ENCODE data around the gene JPH4. TPM values are rescaled to one million over a fixed set of nuclear protein-coding genes. Genes with fewer than 3 reads are reported as not detected.

Gene JPH4
- total RNA-seq, 1 experiment from 2014 or later = 50.1 TPM

DNA sequence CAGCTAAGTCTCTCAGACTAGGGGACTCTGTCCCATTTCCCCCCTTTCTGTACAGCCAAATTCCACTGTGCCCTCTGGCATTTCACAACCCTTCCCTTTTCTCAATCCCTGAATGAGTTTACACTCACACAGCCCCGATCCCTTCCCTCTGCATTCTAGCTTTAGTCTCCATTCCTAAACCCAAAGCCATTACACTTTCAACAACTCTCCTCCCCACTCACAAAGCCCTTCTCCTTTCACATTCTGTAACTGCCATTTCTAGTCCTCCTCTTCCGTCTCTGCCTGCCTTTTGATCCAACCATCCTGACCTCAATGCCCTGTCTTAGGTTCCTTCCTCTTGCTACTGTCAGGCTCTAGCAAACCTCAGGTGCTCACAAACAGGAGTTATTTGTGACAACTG is 30.7 kb downstream of the JPH4 start:
- Mint-ChIP-seq H3K27ac (no peak overlapping the region), H3K4me3 (no peak overlapping the region), H3K27me3 (ENCODE audit: low read depth) (no peaks in the 10 kb centered on the region), H3K36me3 (peaks cover 6% of the 10 kb centered on the region), H3K4me1 (no peaks in the 10 kb centered on the region; the same call in 1 of the 2 replicates), H3K9me3 (no peaks in the 10 kb centered on the region)
- CTCF ChIA-PET = interaction anchor here (0.9 to 3.9 kb wide), 6 partner anchors 10 to 70 kb away, joined by 4 to 30 read pairs (median 10); no protein-coding TSS in a partner anchor
- POLR2A ChIA-PET = interaction anchor here (0.6 to 7.8 kb wide), 6 partner anchors 10 to 302 kb away, joined by 3 to 100 read pairs (median 8); no protein-coding TSS in a partner anchor
- DNase-seq (ENCODE audit: low spot score) (no peak), ATAC-seq (no peak)
- TF ChIP-seq, protein P1, sequence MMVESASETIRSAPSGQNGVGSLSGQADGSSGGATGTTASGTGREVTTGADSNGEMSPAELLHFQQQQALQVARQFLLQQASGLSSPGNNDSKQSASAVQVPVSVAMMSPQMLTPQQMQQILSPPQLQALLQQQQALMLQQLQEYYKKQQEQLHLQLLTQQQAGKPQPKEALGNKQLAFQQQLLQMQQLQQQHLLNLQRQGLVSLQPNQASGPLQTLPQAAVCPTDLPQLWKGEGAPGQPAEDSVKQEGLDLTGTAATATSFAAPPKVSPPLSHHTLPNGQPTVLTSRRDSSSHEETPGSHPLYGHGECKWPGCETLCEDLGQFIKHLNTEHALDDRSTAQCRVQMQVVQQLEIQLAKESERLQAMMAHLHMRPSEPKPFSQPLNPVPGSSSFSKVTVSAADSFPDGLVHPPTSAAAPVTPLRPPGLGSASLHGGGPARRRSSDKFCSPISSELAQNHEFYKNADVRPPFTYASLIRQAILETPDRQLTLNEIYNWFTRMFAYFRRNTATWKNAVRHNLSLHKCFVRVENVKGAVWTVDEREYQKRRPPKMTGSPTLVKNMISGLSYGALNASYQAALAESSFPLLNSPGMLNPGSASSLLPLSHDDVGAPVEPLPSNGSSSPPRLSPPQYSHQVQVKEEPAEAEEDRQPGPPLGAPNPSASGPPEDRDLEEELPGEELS (CRISPR knock-in tag; IDR thresholded peaks at IDR 0.05) = no peak
- TF ChIP-seq, protein P2, sequence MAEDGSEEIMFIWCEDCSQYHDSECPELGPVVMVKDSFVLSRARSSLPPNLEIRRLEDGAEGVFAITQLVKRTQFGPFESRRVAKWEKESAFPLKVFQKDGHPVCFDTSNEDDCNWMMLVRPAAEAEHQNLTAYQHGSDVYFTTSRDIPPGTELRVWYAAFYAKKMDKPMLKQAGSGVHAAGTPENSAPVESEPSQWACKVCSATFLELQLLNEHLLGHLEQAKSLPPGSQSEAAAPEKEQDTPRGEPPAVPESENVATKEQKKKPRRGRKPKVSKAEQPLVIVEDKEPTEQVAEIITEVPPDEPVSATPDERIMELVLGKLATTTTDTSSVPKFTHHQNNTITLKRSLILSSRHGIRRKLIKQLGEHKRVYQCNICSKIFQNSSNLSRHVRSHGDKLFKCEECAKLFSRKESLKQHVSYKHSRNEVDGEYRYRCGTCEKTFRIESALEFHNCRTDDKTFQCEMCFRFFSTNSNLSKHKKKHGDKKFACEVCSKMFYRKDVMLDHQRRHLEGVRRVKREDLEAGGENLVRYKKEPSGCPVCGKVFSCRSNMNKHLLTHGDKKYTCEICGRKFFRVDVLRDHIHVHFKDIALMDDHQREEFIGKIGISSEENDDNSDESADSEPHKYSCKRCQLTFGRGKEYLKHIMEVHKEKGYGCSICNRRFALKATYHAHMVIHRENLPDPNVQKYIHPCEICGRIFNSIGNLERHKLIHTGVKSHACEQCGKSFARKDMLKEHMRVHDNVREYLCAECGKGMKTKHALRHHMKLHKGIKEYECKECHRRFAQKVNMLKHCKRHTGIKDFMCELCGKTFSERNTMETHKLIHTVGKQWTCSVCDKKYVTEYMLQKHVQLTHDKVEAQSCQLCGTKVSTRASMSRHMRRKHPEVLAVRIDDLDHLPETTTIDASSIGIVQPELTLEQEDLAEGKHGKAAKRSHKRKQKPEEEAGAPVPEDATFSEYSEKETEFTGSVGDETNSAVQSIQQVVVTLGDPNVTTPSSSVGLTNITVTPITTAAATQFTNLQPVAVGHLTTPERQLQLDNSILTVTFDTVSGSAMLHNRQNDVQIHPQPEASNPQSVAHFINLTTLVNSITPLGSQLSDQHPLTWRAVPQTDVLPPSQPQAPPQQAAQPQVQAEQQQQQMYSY (CRISPR knock-in tag; IDR thresholded peaks at IDR 0.05) = 0 out of 2 replicates have a peak, but pooled peaks have one; percentile 13

DNA sequence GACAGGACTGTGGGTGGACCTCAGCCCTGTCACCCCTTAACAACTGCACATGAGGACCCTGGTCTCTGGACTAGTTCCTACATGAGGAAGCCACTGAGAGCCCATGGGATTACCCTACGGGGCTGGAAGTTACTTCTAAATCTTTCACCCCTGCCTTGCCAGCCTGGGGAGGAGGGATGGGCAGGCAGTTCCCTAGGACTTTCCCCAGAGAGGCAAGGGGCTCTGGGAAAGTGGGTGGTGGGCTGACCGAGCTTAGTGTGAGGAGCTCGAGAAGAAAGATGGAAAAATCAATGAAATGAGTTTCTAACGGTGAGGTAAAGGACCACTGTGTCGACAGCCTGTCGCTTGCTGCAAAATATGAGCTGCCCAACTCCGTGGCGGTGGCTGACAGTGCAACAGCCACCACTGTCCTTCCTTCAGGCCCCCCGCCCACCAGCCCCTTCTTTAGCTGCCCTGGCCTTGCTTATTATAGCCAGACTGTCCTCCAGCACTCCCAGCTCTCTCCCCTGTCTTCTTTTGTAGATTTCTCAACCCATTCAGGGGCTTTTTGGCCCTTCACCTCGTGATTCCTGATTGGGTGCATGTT is 32.0 kb downstream of the JPH4 start:
- no peak overlapping the region; the same call in none of the 2 replicates for H3K27ac Mint-ChIP-seq
- POLR2A ChIA-PET = interaction anchor here (0.6 to 7.8 kb wide), 5 partner anchors 9 to 948 kb away, joined by 3 to 100 read pairs (median 5); partner anchors contain the start of genes ABHD4 and THTPA
- CTCF ChIA-PET = interaction anchor here (0.9 to 3.1 kb wide), 7 partner anchors 8 to 65 kb away, joined by 3 to 23 read pairs (median 5); no protein-coding TSS in a partner anchor
- H3K27me3 Mint-ChIP-seq (ENCODE audit: low read depth) = no peaks in the 10 kb centered on the region
- H3K4me3 Mint-ChIP-seq = no peak overlapping the region
- peaks cover 9% of the 10 kb centered on the region for H3K4me1 Mint-ChIP-seq
- no peaks in the 10 kb centered on the region for H3K9me3 Mint-ChIP-seq
- DNase-seq (ENCODE audit: low spot score) = no peak
- H3K36me3 Mint-ChIP-seq = peaks cover 12% of the 10 kb centered on the region
- TF ChIP-seq ETV6 (CRISPR knock-in tag; IDR thresholded peaks at IDR 0.05) (no peak), ZNF423 (CRISPR knock-in tag; IDR thresholded peaks at IDR 0.05) (no peak), JAZF1 (CRISPR knock-in tag; IDR thresholded peaks at IDR 0.05) (no peak), ATF1 (CRISPR knock-in tag; IDR thresholded peaks at IDR 0.05) (no peak), OVOL2 (CRISPR knock-in tag; IDR thresholded peaks at IDR 0.05; ENCODE audit: borderline replicate concordance) (no peak), CREB1 (CRISPR knock-in tag; IDR thresholded peaks at IDR 0.05) (no peak)
- TF ChIP-seq, protein P3, sequence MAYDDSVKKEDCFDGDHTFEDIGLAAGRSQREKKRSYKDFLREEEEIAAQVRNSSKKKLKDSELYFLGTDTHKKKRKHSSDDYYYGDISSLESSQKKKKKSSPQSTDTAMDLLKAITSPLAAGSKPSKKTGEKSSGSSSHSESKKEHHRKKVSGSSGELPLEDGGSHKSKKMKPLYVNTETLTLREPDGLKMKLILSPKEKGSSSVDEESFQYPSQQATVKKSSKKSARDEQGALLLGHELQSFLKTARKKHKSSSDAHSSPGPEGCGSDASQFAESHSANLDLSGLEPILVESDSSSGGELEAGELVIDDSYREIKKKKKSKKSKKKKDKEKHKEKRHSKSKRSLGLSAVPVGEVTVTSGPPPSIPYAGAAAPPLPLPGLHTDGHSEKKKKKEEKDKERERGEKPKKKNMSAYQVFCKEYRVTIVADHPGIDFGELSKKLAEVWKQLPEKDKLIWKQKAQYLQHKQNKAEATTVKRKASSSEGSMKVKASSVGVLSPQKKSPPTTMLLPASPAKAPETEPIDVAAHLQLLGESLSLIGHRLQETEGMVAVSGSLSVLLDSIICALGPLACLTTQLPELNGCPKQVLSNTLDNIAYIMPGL (CRISPR knock-in tag; IDR thresholded peaks at IDR 0.05) = no peak
- TF ChIP-seq, protein P4, sequence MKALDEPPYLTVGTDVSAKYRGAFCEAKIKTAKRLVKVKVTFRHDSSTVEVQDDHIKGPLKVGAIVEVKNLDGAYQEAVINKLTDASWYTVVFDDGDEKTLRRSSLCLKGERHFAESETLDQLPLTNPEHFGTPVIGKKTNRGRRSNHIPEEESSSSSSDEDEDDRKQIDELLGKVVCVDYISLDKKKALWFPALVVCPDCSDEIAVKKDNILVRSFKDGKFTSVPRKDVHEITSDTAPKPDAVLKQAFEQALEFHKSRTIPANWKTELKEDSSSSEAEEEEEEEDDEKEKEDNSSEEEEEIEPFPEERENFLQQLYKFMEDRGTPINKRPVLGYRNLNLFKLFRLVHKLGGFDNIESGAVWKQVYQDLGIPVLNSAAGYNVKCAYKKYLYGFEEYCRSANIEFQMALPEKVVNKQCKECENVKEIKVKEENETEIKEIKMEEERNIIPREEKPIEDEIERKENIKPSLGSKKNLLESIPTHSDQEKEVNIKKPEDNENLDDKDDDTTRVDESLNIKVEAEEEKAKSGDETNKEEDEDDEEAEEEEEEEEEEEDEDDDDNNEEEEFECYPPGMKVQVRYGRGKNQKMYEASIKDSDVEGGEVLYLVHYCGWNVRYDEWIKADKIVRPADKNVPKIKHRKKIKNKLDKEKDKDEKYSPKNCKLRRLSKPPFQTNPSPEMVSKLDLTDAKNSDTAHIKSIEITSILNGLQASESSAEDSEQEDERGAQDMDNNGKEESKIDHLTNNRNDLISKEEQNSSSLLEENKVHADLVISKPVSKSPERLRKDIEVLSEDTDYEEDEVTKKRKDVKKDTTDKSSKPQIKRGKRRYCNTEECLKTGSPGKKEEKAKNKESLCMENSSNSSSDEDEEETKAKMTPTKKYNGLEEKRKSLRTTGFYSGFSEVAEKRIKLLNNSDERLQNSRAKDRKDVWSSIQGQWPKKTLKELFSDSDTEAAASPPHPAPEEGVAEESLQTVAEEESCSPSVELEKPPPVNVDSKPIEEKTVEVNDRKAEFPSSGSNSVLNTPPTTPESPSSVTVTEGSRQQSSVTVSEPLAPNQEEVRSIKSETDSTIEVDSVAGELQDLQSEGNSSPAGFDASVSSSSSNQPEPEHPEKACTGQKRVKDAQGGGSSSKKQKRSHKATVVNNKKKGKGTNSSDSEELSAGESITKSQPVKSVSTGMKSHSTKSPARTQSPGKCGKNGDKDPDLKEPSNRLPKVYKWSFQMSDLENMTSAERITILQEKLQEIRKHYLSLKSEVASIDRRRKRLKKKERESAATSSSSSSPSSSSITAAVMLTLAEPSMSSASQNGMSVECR (CRISPR knock-in tag; IDR thresholded peaks at IDR 0.05; ENCODE audit: borderline replicate concordance) = no peak
- TF ChIP-seq, protein P5, sequence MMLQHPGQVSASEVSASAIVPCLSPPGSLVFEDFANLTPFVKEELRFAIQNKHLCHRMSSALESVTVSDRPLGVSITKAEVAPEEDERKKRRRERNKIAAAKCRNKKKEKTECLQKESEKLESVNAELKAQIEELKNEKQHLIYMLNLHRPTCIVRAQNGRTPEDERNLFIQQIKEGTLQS (CRISPR knock-in tag; conservative IDR thresholded peaks at IDR 0.05) = no peak
- TF ChIP-seq, protein P6, sequence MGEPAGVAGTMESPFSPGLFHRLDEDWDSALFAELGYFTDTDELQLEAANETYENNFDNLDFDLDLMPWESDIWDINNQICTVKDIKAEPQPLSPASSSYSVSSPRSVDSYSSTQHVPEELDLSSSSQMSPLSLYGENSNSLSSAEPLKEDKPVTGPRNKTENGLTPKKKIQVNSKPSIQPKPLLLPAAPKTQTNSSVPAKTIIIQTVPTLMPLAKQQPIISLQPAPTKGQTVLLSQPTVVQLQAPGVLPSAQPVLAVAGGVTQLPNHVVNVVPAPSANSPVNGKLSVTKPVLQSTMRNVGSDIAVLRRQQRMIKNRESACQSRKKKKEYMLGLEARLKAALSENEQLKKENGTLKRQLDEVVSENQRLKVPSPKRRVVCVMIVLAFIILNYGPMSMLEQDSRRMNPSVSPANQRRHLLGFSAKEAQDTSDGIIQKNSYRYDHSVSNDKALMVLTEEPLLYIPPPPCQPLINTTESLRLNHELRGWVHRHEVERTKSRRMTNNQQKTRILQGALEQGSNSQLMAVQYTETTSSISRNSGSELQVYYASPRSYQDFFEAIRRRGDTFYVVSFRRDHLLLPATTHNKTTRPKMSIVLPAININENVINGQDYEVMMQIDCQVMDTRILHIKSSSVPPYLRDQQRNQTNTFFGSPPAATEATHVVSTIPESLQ (CRISPR knock-in tag; IDR thresholded peaks at IDR 0.05) = no peak
- TF ChIP-seq, protein P7, sequence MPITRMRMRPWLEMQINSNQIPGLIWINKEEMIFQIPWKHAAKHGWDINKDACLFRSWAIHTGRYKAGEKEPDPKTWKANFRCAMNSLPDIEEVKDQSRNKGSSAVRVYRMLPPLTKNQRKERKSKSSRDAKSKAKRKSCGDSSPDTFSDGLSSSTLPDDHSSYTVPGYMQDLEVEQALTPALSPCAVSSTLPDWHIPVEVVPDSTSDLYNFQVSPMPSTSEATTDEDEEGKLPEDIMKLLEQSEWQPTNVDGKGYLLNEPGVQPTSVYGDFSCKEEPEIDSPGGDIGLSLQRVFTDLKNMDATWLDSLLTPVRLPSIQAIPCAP (CRISPR knock-in tag; IDR thresholded peaks at IDR 0.05) = no peak
- TF ChIP-seq, protein P8, sequence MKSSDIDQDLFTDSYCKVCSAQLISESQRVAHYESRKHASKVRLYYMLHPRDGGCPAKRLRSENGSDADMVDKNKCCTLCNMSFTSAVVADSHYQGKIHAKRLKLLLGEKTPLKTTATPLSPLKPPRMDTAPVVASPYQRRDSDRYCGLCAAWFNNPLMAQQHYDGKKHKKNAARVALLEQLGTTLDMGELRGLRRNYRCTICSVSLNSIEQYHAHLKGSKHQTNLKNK (CRISPR knock-in tag; IDR thresholded peaks at IDR 0.05) = no peak
- TF ChIP-seq, protein P9, sequence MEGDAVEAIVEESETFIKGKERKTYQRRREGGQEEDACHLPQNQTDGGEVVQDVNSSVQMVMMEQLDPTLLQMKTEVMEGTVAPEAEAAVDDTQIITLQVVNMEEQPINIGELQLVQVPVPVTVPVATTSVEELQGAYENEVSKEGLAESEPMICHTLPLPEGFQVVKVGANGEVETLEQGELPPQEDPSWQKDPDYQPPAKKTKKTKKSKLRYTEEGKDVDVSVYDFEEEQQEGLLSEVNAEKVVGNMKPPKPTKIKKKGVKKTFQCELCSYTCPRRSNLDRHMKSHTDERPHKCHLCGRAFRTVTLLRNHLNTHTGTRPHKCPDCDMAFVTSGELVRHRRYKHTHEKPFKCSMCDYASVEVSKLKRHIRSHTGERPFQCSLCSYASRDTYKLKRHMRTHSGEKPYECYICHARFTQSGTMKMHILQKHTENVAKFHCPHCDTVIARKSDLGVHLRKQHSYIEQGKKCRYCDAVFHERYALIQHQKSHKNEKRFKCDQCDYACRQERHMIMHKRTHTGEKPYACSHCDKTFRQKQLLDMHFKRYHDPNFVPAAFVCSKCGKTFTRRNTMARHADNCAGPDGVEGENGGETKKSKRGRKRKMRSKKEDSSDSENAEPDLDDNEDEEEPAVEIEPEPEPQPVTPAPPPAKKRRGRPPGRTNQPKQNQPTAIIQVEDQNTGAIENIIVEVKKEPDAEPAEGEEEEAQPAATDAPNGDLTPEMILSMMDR (IDR thresholded peaks at IDR 0.05) = no peak
- no peak for ATAC-seq

All from WTC11 (cell line).